ENCODE measurements around the gene MVP. TPM values are rescaled to one million over a fixed set of nuclear protein-coding genes. Genes with fewer than 3 reads are reported as not detected.

MVP gene
- total and polyA plus RNA-seq, 8 donors, result 12.5 to 280 (median 19.7) TPM

GRCh38 chr16:29894352-29894751, 74.1 kb downstream of the MVP start:
- Histone ChIP-seq H3K4me3 (no peak overlapping the region), H3K27me3 (peaks cover 0 to 39% of the 10 kb centered on the region in 2 donors), H3K9me3 (no peaks in the 10 kb centered on the region), H3K4me1 (peaks cover 0 to 6% of the 10 kb centered on the region in 2 donors), H3K27ac (no peak overlapping the region), H3K36me3 (no peaks in the 10 kb centered on the region)
- intact Hi-C loops (cut with DNase I), result no loop called here
- no peak for TF ChIP-seq CTCF (IDR thresholded peaks at IDR 0.05)
- no peak for ATAC-seq
- no peak for DNase-seq

GRCh38 chr16:29896841-29897240, 76.6 kb downstream of the MVP start:
- intact Hi-C loops (cut with DNase I), result no loop called here

GRCh38 chr16:29897333-29897732, 77.1 kb downstream of the MVP start:
- Histone ChIP-seq H3K4me3 (no peak overlapping the region), H3K36me3 (no peaks in the 10 kb centered on the region), H3K27me3 (peaks cover 0 to 66% of the 10 kb centered on the region in 2 donors), H3K27ac (no peak overlapping the region), H3K9me3 (no peaks in the 10 kb centered on the region), H3K4me1 (peaks cover 4 to 13% of the 10 kb centered on the region in 2 donors)
- no peak for TF ChIP-seq CTCF (IDR thresholded peaks at IDR 0.05)
- intact Hi-C loops (cut with DNase I), result no loop called here
- DNase-seq, result no peak
- ATAC-seq, result no peak

More at GRCh38 chr16:29896841-29897240, 76.6 kb downstream of the MVP start:
- no peak for ATAC-seq
- H3K4me3 ChIP-seq, result no peak overlapping the region
- peaks cover 4 to 17% of the 10 kb centered on the region in 2 donors for H3K4me1 ChIP-seq
- no peak for DNase-seq
- no peak overlapping the region for H3K27ac ChIP-seq
- H3K36me3 ChIP-seq, result no peaks in the 10 kb centered on the region
- peaks cover 0 to 61% of the 10 kb centered on the region in 2 donors for H3K27me3 ChIP-seq
- no peak for TF ChIP-seq CTCF (IDR thresholded peaks at IDR 0.05)
- H3K9me3 ChIP-seq, result no peaks in the 10 kb centered on the region

Other genes starting within 250 kb of the MVP start
- gene SPN, start 157.2 kb upstream of the MVP start, total RNA-seq, result 10 to 100 TPM; 27.7 to 29.1 TPM
- 1 to 10 TPM; 1.9 to 2.6 (median 2.4) TPM for gene SPN, start 157.2 kb upstream of the MVP start, polyA plus RNA-seq (ENCODE audit: insufficient read length in 6 of 6)
- gene QPRT, start 141.3 kb upstream of the MVP start, total RNA-seq, result 10 to 100 TPM; 21.9 to 27.1 TPM
- gene QPRT, start 141.3 kb upstream of the MVP start, polyA plus RNA-seq (ENCODE audit: insufficient read length in 6 of 6), result 10 to 100 TPM; 46.2 to 58.8 (median 56.1) TPM
- 10 to 100 TPM in 1 of 2 donors, 1 to 10 TPM in 1; 3.3 to 13.6 TPM for gene C16orf54, start 74.5 kb upstream of the MVP start, total RNA-seq
- gene C16orf54, start 74.5 kb upstream of the MVP start, polyA plus RNA-seq (ENCODE audit: insufficient read length in 6 of 6), result under 1 TPM; 0.33 to 0.73 (median 0.63) TPM
- gene ZG16, start 42.2 kb upstream of the MVP start, total RNA-seq, result not detected
- gene ZG16, start 42.2 kb upstream of the MVP start, polyA plus RNA-seq (ENCODE audit: insufficient read length in 6 of 6), result under 1 TPM in 5 of 6 donors, not detected in 1; 0.06 to 0.10 (median 0.07) TPM
- gene KIF22, start 29.7 kb upstream of the MVP start, total RNA-seq, result 10 to 100 TPM; 24.8 to 32.5 TPM
- gene KIF22, start 29.7 kb upstream of the MVP start, polyA plus RNA-seq (ENCODE audit: insufficient read length in 6 of 6), result 10 to 100 TPM; 48.4 to 92.2 (median 63.9) TPM
- gene MAZ, start 13.9 kb upstream of the MVP start, total RNA-seq, result 100 to 1,000 TPM; 193 to 205 TPM
- gene MAZ, start 13.9 kb upstream of the MVP start, polyA plus RNA-seq (ENCODE audit: insufficient read length in 6 of 6), result 100 to 1,000 TPM; 246 to 353 (median 292) TPM
- gene PRRT2, start 8.3 kb upstream of the MVP start, total RNA-seq, result 1 to 10 TPM in 1 of 2 donors, under 1 TPM in 1; 0.94 to 3.1 TPM
- 10 to 100 TPM in 5 of 6 donors, 1 to 10 TPM in 1; 9.0 to 15.1 (median 11.2) TPM for gene PRRT2, start 8.3 kb upstream of the MVP start, polyA plus RNA-seq (ENCODE audit: insufficient read length in 6 of 6)
- gene PAGR1, start 4.3 kb upstream of the MVP start, total RNA-seq, result 10 to 100 TPM; 16.4 to 23.1 TPM
- 10 to 100 TPM; 27.5 to 40.6 (median 30.6) TPM for gene PAGR1, start 4.3 kb upstream of the MVP start, polyA plus RNA-seq (ENCODE audit: insufficient read length in 6 of 6)
- gene CDIPT, start 42.8 kb downstream of the MVP start, total RNA-seq, result 10 to 100 TPM; 69.5 to 84.8 TPM
- 10 to 100 TPM; 72.5 to 80.5 (median 78.3) TPM for gene CDIPT, start 42.8 kb downstream of the MVP start, polyA plus RNA-seq (ENCODE audit: insufficient read length in 6 of 6)
- 10 to 100 TPM in 1 of 2 donors, 1 to 10 TPM in 1; 7.7 to 30.2 TPM for gene SEZ6L2, start 79.1 kb downstream of the MVP start, total RNA-seq
- 1 to 10 TPM; 4.9 to 6.3 (median 5.7) TPM for gene SEZ6L2, start 79.1 kb downstream of the MVP start, polyA plus RNA-seq (ENCODE audit: insufficient read length in 6 of 6)
- 10 to 100 TPM in 1 of 2 donors, 1 to 10 TPM in 1; 3.6 to 15.6 TPM for gene ASPHD1, start 80.0 kb downstream of the MVP start, total RNA-seq
- under 1 TPM; 0.42 to 0.66 (median 0.61) TPM for gene ASPHD1, start 80.0 kb downstream of the MVP start, polyA plus RNA-seq (ENCODE audit: insufficient read length in 6 of 6)
- gene KCTD13, start 105.8 kb downstream of the MVP start, total RNA-seq, result 10 to 100 TPM; 14.8 to 20.9 TPM
- gene KCTD13, start 105.8 kb downstream of the MVP start, polyA plus RNA-seq (ENCODE audit: insufficient read length in 6 of 6), result 10 to 100 TPM; 18.3 to 24.2 (median 21.3) TPM
- 100 to 1,000 TPM; 122 to 154 TPM for gene TMEM219, start 141.6 kb downstream of the MVP start, total RNA-seq
- gene TMEM219, start 141.6 kb downstream of the MVP start, polyA plus RNA-seq (ENCODE audit: insufficient read length in 6 of 6), result 100 to 1,000 TPM; 103 to 128 (median 114) TPM
- gene TAOK2, start 153.4 kb downstream of the MVP start, total RNA-seq, result 10 to 100 TPM; 61.4 to 64.5 TPM
- gene TAOK2, start 153.4 kb downstream of the MVP start, polyA plus RNA-seq (ENCODE audit: insufficient read length in 6 of 6), result 10 to 100 TPM; 47.5 to 71.4 (median 55.0) TPM
- gene HIRIP3, start 175.2 kb downstream of the MVP start, total RNA-seq, result 10 to 100 TPM; 14.4 to 17.4 TPM
- gene HIRIP3, start 175.2 kb downstream of the MVP start, polyA plus RNA-seq (ENCODE audit: insufficient read length in 6 of 6), result 10 to 100 TPM; 17.8 to 20.7 (median 18.3) TPM
- gene INO80E, start 175.8 kb downstream of the MVP start, total RNA-seq, result 10 to 100 TPM; 55.5 to 59.6 TPM
- gene INO80E, start 175.8 kb downstream of the MVP start, polyA plus RNA-seq (ENCODE audit: insufficient read length in 6 of 6), result 10 to 100 TPM; 42.1 to 59.3 (median 47.5) TPM
- gene DOC2A, start 190.6 kb downstream of the MVP start, total RNA-seq, result 1 to 10 TPM; 2.5 to 2.7 TPM
- gene DOC2A, start 190.6 kb downstream of the MVP start, polyA plus RNA-seq (ENCODE audit: insufficient read length in 6 of 6), result 1 to 10 TPM in 5 of 6 donors, under 1 TPM in 1; 0.77 to 5.1 (median 3.2) TPM
- not detected for gene C16orf92, start 202.7 kb downstream of the MVP start, total RNA-seq
- not detected for gene C16orf92, start 202.7 kb downstream of the MVP start, polyA plus RNA-seq (ENCODE audit: insufficient read length in 6 of 6)
- under 1 TPM in 1 of 2 donors, not detected in 1; 0.29 TPM for gene TLCD3B, start 210.8 kb downstream of the MVP start, total RNA-seq
- gene TLCD3B, start 210.8 kb downstream of the MVP start, polyA plus RNA-seq (ENCODE audit: insufficient read length in 6 of 6), result 1 to 10 TPM in 3 of 6 donors, under 1 TPM in 3; 0.28 to 1.4 (median 0.96) TPM
- gene ALDOA, start 245.3 kb downstream of the MVP start, total RNA-seq, result 1,000 to 10,000 TPM in 1 of 2 donors, 100 to 1,000 TPM in 1; 710 to 1,105 TPM
- 100 to 1,000 TPM; 299 to 424 (median 350) TPM for gene ALDOA, start 245.3 kb downstream of the MVP start, polyA plus RNA-seq (ENCODE audit: insufficient read length in 6 of 6)